AG04450 (cell line): Measurements from ENCODE around the gene DYSF. TPM values are rescaled to one million over a fixed set of nuclear protein-coding genes. Genes with fewer than 3 reads are reported as not detected.

Source experiments
- CTCF ChIA-PET: fragments of 300-600, 350-600 bp; formaldehyde crosslinking; extraction: SDS; loops from one replicate; lab custom pipeline; 2022; ENCODE audit warnings: antibody characterized with exemption, inconsistent platforms; lab: Charles Lee
- POLR2A ChIA-PET: fragments of 350-600 bp; formaldehyde crosslinking; extraction: SDS; loops from one replicate; lab custom pipeline; 2021; ENCODE audit warnings: antibody characterized with exemption, inconsistent platforms; lab: Yijun Ruan, JAX
- DNase-seq: peaks from one replicate; pipeline ENCODE4 v3.0.0-alpha.2; 2011; ENCODE audit warnings: low read depth, low spot score
- H3K27ac ChIP-seq: one replicate; pipeline ENCODE4 v1.5.1; 2012; ENCODE audit warnings: low read depth, low read length, control low read depth
- H3K27me3 ChIP-seq: one replicate; pipeline ENCODE4 v1.6.0; 2012; ENCODE audit warnings: low read length; ENCODE audit not compliant: control insufficient read depth, insufficient read depth
- H3K4me3 ChIP-seq: 2 replicates; pipeline ENCODE4 v1.5.1; 2011; ENCODE audit warnings: mild to moderate bottlenecking, low read depth, low read length, control low read depth
- H3K9me3 ChIP-seq: 2 replicates; pipeline ENCODE4 v1.5.1; 2012; ENCODE audit warnings: low read length; ENCODE audit not compliant: control insufficient read depth, insufficient read depth
- polyA plus RNA-seq: library from polyadenylated mRNA; depleted of rRNA; stranded (reverse); fragments of >200 nt; gene quantifications from 2 replicates; pipeline ENCODE4 v1.2.3, GENCODE V29; 2011
- TF ChIP-seq, protein P1 (sequence below): IDR thresholded peaks from 2 replicates; pipeline ENCODE4 v1.5.1; 2011; ENCODE audit warnings: low read depth, low read length, control low read depth, inconsistent platforms

DYSF gene
- polyA plus RNA-seq, 1 experiment = 0.07 TPM

DNA sequence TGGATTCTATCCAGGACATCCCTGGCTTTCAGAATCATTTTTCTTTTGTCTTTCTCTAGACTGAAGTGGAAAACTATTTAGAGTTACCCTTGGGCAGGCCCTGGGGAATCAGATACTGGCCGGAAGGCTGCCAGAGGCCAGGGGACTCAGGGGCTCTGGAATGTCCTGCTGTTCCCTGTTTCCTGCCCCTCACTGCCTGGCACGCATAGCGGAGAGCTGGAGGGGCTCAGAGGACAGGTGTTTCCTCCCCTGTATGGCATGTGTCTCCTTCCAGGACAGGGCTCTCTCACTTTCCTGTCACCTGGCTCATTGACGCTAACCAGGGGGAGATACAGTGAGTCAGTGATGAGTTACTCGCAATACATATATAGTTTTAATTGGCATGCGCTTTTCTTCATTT is 38.8 kb downstream of the DYSF start:
- no peak overlapping the region for H3K27ac ChIP-seq

DNA sequence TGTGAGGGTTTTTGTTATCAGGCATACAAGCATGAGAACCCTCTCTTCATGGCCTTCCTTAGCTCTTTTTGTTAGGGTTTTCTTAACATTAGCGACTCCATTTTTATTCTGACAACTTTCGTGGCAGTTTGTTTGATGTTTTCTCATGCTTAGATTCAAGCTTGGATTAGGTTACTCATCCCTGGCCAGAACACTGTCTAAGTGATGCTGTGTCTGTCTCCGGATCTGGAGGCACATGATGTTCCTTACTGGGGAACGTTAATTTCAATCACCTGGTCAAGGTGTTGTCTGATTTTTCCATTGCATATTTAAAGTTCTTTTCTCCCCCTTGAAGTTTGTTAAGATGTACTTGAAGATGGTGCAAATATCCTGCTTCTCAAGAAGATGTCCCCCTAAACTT is 40.7 kb downstream of the DYSF start:
- H3K9me3 ChIP-seq = no peaks in the 10 kb centered on the region
- ChIA-PET CTCF (interaction anchor here (0.6 kb wide), 1 partner anchor 61 kb away, joined by 3 read pairs; no protein-coding TSS in a partner anchor), POLR2A (no interaction called here)
- H3K27me3 ChIP-seq = no peaks in the 10 kb centered on the region
- H3K4me3 ChIP-seq = no peak overlapping the region
- TF ChIP-seq, protein P1, sequence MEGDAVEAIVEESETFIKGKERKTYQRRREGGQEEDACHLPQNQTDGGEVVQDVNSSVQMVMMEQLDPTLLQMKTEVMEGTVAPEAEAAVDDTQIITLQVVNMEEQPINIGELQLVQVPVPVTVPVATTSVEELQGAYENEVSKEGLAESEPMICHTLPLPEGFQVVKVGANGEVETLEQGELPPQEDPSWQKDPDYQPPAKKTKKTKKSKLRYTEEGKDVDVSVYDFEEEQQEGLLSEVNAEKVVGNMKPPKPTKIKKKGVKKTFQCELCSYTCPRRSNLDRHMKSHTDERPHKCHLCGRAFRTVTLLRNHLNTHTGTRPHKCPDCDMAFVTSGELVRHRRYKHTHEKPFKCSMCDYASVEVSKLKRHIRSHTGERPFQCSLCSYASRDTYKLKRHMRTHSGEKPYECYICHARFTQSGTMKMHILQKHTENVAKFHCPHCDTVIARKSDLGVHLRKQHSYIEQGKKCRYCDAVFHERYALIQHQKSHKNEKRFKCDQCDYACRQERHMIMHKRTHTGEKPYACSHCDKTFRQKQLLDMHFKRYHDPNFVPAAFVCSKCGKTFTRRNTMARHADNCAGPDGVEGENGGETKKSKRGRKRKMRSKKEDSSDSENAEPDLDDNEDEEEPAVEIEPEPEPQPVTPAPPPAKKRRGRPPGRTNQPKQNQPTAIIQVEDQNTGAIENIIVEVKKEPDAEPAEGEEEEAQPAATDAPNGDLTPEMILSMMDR = no peak
- H3K27ac ChIP-seq = no peak overlapping the region
- no peak for DNase-seq

More for the DNA sequence above, 38.8 kb downstream of the DYSF start:
- H3K27me3 ChIP-seq = peaks cover 3% of the 10 kb centered on the region
- DNase-seq = no peak
- POLR2A ChIA-PET = no interaction called here
- no peak overlapping the region for H3K4me3 ChIP-seq
- CTCF ChIA-PET = no interaction called here
- TF ChIP-seq, protein P1 = no peak
- no peaks in the 10 kb centered on the region for H3K9me3 ChIP-seq

DNA sequence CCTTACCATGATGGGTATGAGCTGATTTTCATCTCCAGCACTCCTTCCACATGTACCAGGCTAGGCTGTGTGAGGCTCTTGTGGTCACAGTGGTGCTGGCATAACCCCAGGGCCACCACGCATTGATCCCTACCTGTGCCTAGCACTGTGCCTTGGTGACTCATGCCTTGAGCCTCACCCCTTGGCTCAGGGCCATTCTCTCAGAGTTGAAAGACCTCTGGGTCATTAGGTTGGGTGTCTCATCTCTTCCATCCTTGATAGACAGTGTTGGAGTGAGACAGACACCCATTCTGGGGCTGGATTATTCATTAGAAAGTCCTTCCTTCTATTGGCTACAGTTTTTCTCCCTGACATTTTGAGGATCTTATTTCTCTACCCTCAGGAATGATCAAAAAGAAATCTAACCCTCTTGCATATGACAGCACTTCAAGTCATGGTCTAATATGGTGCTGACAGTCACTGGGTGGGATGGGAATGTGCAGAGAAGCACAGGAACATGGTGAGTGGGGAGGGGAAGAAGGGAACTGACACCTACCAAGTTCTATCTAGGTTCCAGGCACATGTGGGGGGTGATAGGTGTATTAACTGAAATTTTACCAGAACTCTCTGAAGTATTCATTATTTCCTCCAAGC is 41.3 kb downstream of the DYSF start:
- Histone ChIP-seq H3K9me3 (no peaks in the 10 kb centered on the region), H3K27ac (no peak overlapping the region), H3K27me3 (no peaks in the 10 kb centered on the region), H3K4me3 (no peak overlapping the region)
- CTCF ChIA-PET = interaction anchor here (2.7 kb wide), 1 partner anchor 15 kb away, joined by 12 read pairs; no protein-coding TSS in a partner anchor
- no peak for DNase-seq
- POLR2A ChIA-PET = no interaction called here
- TF ChIP-seq, protein P1 = no peak

DNA sequence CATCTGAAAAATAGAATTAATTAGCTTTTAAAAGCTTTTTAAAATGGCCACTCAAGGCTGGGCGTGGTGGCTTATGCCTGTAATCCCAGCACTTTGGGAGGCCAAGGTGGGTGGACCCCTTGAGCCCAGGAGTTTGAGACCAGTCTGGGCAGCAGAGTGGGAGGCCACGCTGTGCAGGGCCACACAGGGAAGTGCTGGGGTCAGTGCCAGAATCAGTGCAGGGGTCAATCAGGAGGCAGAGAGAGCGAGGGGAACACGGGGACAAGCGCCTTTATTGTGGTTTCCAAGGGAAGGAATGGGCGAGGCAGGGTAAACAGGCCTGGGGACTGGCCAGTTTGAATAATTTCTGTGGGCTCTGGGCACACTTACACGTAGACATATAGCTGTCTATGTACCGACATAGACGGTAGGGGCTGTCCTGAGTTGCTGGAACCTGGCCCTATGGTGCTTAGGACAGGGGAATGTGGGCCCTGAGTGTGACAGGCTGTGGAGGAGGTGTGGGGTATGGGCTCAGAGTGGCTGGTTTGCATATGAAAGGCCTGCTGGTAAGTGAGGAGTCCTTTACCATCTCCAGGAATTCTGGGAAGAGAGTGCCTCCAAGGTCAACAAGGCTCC is 42.9 kb downstream of the DYSF start:
- Histone ChIP-seq H3K27ac (no peak overlapping the region), H3K27me3 (no peaks in the 10 kb centered on the region), H3K9me3 (no peaks in the 10 kb centered on the region), H3K4me3 (no peak overlapping the region)
- TF ChIP-seq, protein P1 = no peak
- POLR2A ChIA-PET = no interaction called here
- no peak for DNase-seq
- CTCF ChIA-PET = interaction anchor here (1.2 to 2.7 kb wide), 3 partner anchors 14 to 197 kb away, joined by 3 to 12 read pairs (median 4); no protein-coding TSS in a partner anchor

DNA sequence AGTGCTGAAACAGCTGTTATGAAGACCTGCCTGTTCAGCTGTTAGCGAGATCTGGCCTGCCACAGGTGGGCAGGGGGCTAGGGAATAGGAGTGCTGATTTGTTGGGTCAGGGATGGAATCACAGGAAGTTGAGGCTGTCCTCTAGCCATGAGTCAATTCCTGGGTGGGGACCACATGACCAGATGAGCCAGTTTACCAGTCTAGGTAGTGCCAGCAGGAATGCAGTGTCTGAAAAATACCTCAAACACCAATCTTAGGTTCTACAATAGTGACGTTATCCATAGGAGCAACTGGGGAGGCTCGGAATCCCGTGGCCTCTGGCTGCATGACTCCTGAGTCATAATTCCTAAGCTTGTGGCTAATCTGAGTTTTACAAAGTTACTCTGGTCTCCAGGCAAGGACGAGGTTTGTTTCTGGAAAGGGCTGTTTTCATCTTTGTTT is 44.9 kb downstream of the DYSF start:
- Histone ChIP-seq H3K4me3 (no peak overlapping the region), H3K27ac (peak overlapping the region; percentile 53), H3K9me3 (no peaks in the 10 kb centered on the region), H3K27me3 (no peaks in the 10 kb centered on the region)
- ChIA-PET POLR2A (no interaction called here), CTCF (interaction anchor here (1.3 to 2.5 kb wide), 4 partner anchors 12 to 199 kb away, joined by 3 to 12 read pairs (median 6); partner anchors contain the start of gene ZNF638)
- DNase-seq = peak; percentile 26
- TF ChIP-seq, protein P1 = no peak
